GM23248 (cell line): ENCODE data around the gene STRN4. TPM values are rescaled to one million over a fixed set of nuclear protein-coding genes. Genes with fewer than 3 reads are reported as not detected.

Source experiments
- DNase-seq: peaks from one replicate; pipeline ENCODE4 v3.0.0-alpha.2; 2015
- H2AFZ ChIP-seq: fragments of 200-600 bp; sonication (generic); 2 replicates; pipeline ENCODE4 v1.6.1; 2016; ENCODE audit warnings: antibody characterized with exemption
- H3F3A ChIP-seq: fragments of 200-600 bp; sonication (generic); 2 replicates; pipeline ENCODE4 v1.6.1; 2016; ENCODE audit warnings: mild to moderate bottlenecking, antibody characterized with exemption, mixed run types; ENCODE audit not compliant: insufficient read depth
- H3K27ac ChIP-seq: fragments of 200-600 bp; sonication (generic); 2 replicates; pipeline ENCODE4 v1.5.1; 2016; ENCODE audit warnings: mild to moderate bottlenecking
- H3K27me3 ChIP-seq: fragments of 200-600 bp; sonication (generic); replicated peaks from 2 replicates; pipeline ENCODE4 v1.6.1; 2016; ENCODE audit warnings: mild to moderate bottlenecking; ENCODE audit not compliant: insufficient read depth
- H3K36me3 ChIP-seq: fragments of 200-600 bp; sonication (generic); 2 replicates; pipeline ENCODE4 v1.6.1; 2016; ENCODE audit warnings: low read depth, mild to moderate bottlenecking
- H3K4me1 ChIP-seq: fragments of 200-600 bp; sonication (generic); 2 replicates; pipeline ENCODE4 v1.6.1; 2016; ENCODE audit warnings: mild to moderate bottlenecking; ENCODE audit not compliant: insufficient read depth
- H3K4me2 ChIP-seq: fragments of 200-600 bp; sonication (generic); one replicate; pipeline ENCODE4 v1.6.1; 2016; ENCODE audit warnings: mild to moderate bottlenecking; ENCODE audit not compliant: unreplicated experiment
- H3K4me3 ChIP-seq: fragments of 200-600 bp; sonication (generic); 2 replicates; pipeline ENCODE4 v1.5.1; 2016; ENCODE audit warnings: mild to moderate bottlenecking
- H3K79me2 ChIP-seq: fragments of 200-600 bp; sonication (generic); 2 replicates; pipeline ENCODE4 v1.6.1; 2016; ENCODE audit warnings: mild to moderate bottlenecking; ENCODE audit not compliant: insufficient read depth
- H3K9ac ChIP-seq: fragments of 200-600 bp; sonication (generic); 2 replicates; pipeline ENCODE4 v1.6.1; 2016; ENCODE audit warnings: mild to moderate bottlenecking
- H3K9me2 ChIP-seq: fragments of 200-600 bp; sonication (generic); 2 replicates; pipeline ENCODE4 v1.6.1; 2016; ENCODE audit warnings: mixed run types, mild to moderate bottlenecking, moderate library complexity; ENCODE audit not compliant: insufficient read depth
- H3K9me3 ChIP-seq: fragments of 200-600 bp; sonication (generic); one replicate; pipeline ENCODE4 v1.6.1; 2017; ENCODE audit warnings: low read depth
- H4K20me1 ChIP-seq: fragments of 200-600 bp; sonication (generic); 2 replicates; pipeline ENCODE4 v1.6.0; 2016; ENCODE audit not compliant: insufficient read depth
- EZH2 ChIP-seq: fragments of 200-600 bp; sonication (generic); IDR thresholded peaks from 2 replicates; pipeline ENCODE4 v1.6.1; 2018; ENCODE audit warnings: antibody characterized with exemption, mild to moderate bottlenecking; ENCODE audit not compliant: insufficient read depth, poor library complexity, severe bottlenecking
- EZH2phosphoT487 ChIP-seq: fragments of 200-600 bp; sonication (generic); IDR thresholded peaks from 2 replicates; pipeline ENCODE4 v1.6.1; 2018; ENCODE audit warnings: antibody characterized with exemption, moderate library complexity, mild to moderate bottlenecking, low read depth; ENCODE audit not compliant: insufficient read depth
- WGBS, 2 experiments: methylation state at CpG; one replicate each; pipeline ENCODE4 v1.1.6; 2015 to 2017; ENCODE audit warnings: low lambda C conversion rate in 2 of 2, low coverage in 1 of 2; ENCODE audit errors: missing lambda C conversion rate in 2 of 2; 5-methylcytosine and 5-hydroxymethylcytosine counted together
- in situ Hi-C: fragments of 300-500 bp; cut with MboI; formaldehyde crosslinking; loops from 2 replicates; pipeline ENCODE4 v1.15.0; 2020
- polyA plus RNA-seq: library from polyadenylated mRNA; unstranded; fragments of >200 nt; fragmentation: Nextera tagmentation; extraction: Ambion mirVana; gene quantifications from 2 replicates; pipeline ENCODE4 v1.2.1, GENCODE V29; 2016
- total RNA-seq: library from RNA; depleted of rRNA; stranded (reverse); fragments of >200 nt; shearing (Covaris generic); gene quantifications from 2 replicates; pipeline ENCODE4 v1.2.3, GENCODE V29; 2014

STRN4 gene
- total and polyA plus RNA-seq, 2 experiments from 2014 or later, result 45.9 to 75.7 TPM

DNA sequence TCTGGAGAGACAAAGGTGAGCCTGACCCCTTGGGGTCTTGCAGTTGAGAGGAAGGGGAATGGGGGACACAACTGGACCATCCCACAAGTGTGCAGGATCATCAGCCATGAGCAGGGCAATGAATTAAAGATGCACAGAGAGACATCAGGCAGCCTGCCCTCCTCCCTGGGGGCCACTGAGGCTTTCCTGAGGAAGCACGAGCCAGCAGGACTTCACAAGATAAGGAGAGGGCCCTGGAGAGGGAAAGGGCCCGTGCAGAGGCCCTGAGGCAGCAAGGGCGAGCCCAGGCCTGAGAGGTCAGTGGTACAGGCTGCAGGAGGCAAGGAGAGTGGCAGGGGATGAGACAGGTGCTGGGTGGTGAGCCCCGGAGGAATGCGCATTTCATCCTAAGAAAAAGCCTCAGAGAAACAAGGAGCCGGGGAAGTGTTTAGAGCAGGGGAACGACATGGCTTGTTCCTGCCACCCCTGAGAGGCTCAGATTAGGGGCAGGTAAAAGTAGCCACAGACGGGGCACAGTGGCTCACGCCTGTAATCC, 20.3 kb downstream of the STRN4 start:
- no peaks in the 10 kb centered on the region for H3K27me3 ChIP-seq
- in situ Hi-C loops, result no loop called here
- H3F3A ChIP-seq, result no peaks in the 10 kb centered on the region
- no peak for DNase-seq
- H4K20me1 ChIP-seq, result no peaks in the 10 kb centered on the region
- H3K4me3 ChIP-seq, result no peak overlapping the region
- peaks cover 5% of the 10 kb centered on the region for H3K79me2 ChIP-seq
- H3K4me2 ChIP-seq, result no peak overlapping the region
- no peak for TF ChIP-seq EZH2
- TF ChIP-seq EZH2phosphoT487, result no peak
- peaks cover 5% of the 10 kb centered on the region; the same call in 1 of the 2 replicates for H3K36me3 ChIP-seq
- H3K9me3 ChIP-seq, result no peaks in the 10 kb centered on the region
- 85 to 88% methylated on average over 9 of the region's 9 CpGs for WGBS, 2 experiments
- H3K27ac ChIP-seq, result no peak overlapping the region
- H2AFZ ChIP-seq, result no peak overlapping the region
- no peak overlapping the region for H3K9ac ChIP-seq
- no peaks in the 10 kb centered on the region for H3K9me2 ChIP-seq
- peaks cover 3% of the 10 kb centered on the region; the same call in 1 of the 2 replicates for H3K4me1 ChIP-seq

DNA sequence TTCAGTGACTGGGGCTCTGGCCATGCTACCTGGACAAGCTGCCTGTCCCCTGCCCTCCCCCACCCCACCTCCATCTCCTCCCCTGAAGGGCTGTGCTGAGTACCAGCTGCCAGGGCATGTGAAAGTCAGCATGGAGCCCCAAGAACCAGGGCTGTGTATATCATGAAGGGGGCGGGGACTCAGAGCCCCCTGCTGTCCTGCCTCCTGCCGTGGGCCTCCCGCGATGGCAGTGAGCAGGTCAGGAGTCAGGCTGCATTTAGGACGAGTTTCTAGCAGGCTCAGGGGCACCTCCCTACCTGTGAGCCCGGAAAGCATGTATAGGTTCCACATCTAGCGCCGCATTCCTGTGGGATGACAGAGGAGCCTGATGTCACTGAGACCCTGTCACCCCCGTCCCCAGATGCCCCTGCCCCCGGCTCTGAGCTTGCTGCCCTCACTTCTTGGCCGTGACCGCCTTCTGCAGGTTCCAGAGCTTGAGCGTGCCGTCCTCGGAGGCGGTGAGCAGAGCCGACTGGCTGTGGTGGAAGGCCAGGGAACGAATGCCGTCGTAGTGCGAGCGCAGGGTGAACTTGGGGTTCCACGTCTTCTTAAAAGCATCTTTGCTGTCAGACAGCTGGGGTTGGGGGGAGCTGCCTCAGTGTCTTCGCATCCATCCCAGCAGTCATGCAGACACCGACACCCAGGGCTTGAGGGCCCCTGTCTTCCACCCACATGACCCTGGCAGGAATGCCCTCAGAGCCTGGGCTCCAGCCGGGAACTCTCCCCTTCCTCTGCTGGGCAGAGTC, 21.0 kb downstream of the STRN4 start:
- Histone ChIP-seq H3K9me2 (no peaks in the 10 kb centered on the region), H3K4me3 (no peak overlapping the region), H3K4me1 (no peaks in the 10 kb centered on the region), H3K4me2 (no peak overlapping the region), H3K9ac (no peak overlapping the region), H3K27ac (no peak overlapping the region), H3K79me2 (peaks cover 5% of the 10 kb centered on the region), H2AFZ (no peak overlapping the region), H3K36me3 (peaks cover 5% of the 10 kb centered on the region; the same call in 1 of the 2 replicates), H3F3A (no peaks in the 10 kb centered on the region), H3K27me3 (no peaks in the 10 kb centered on the region), H3K9me3 (no peaks in the 10 kb centered on the region), H4K20me1 (no peaks in the 10 kb centered on the region)
- WGBS, 2 experiments, result 93% methylated on average over 24 to 25 of the region's 26 CpGs
- no peak for TF ChIP-seq EZH2
- TF ChIP-seq EZH2phosphoT487, result no peak
- no peak for DNase-seq
- in situ Hi-C loops, result no loop called here

DNA sequence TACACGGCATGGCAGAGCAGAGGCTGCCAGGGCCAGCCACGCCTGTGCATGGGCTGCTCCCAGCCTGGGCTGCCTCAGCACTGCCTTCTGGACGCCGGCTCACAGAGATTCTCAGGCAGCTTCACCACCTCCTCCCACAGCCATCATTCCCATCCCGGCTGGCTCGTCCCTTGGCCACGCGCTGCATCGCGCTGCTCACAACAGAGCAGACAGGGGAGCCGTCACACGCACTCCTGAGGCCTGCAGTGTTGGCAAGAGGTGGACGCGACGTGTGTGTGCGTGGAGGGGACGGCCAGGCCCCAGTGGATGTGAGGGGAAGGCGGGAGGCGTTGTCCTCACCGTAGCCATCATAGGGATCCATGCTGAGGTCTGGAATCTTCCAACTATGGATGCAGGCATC, 21.8 kb downstream of the STRN4 start:
- TF ChIP-seq EZH2 (no peak), EZH2phosphoT487 (no peak)
- no peaks in the 10 kb centered on the region for H3K27me3 ChIP-seq
- in situ Hi-C loops, result no loop called here
- peaks cover 5% of the 10 kb centered on the region; the same call in 1 of the 2 replicates for H3K36me3 ChIP-seq
- H3K79me2 ChIP-seq, result peaks cover 5% of the 10 kb centered on the region
- no peak overlapping the region for H3K27ac ChIP-seq
- H3K9me3 ChIP-seq, result no peaks in the 10 kb centered on the region
- WGBS, 2 experiments, result 82 to 84% methylated on average over 20 of the region's 20 CpGs
- no peak overlapping the region for H3K9ac ChIP-seq
- no peaks in the 10 kb centered on the region for H4K20me1 ChIP-seq
- H3K4me2 ChIP-seq, result no peak overlapping the region
- H3K4me1 ChIP-seq, result no peaks in the 10 kb centered on the region
- no peaks in the 10 kb centered on the region for H3K9me2 ChIP-seq
- DNase-seq, result no peak
- H3F3A ChIP-seq, result no peaks in the 10 kb centered on the region
- no peak overlapping the region for H2AFZ ChIP-seq
- no peak overlapping the region for H3K4me3 ChIP-seq

DNA sequence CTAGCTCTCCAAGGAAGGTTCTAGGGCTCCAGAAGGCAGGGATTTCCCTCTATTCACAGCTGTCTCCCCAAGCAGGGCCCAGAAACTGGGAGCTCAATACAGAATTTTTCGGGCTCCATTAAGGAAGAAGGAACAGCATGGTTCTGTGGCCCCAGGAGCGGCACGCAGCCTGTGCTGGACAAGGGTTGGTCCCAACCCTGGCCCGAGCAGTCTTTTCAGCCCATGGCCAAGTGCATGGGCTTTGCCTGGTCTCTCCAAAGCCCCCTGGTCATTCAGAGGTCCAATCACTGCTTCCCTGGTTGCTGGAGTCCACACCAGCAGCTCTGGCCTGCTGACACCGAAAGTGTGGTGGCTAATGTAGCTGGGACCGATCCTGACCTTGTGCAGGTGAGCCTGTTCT, 22.8 kb downstream of the STRN4 start:
- Histone ChIP-seq H3K27me3 (no peaks in the 10 kb centered on the region), H3K9ac (no peak overlapping the region), H3K27ac (no peak overlapping the region), H3K79me2 (peaks cover 4% of the 10 kb centered on the region), H3K4me2 (no peak overlapping the region), H2AFZ (no peak overlapping the region), H3K4me3 (no peak overlapping the region), H3F3A (no peaks in the 10 kb centered on the region), H3K9me3 (no peaks in the 10 kb centered on the region), H3K36me3 (peaks cover 5% of the 10 kb centered on the region; the same call in 1 of the 2 replicates), H4K20me1 (no peaks in the 10 kb centered on the region), H3K9me2 (no peaks in the 10 kb centered on the region), H3K4me1 (no peaks in the 10 kb centered on the region)
- TF ChIP-seq EZH2, result no peak
- no peak for TF ChIP-seq EZH2phosphoT487
- DNase-seq, result no peak
- WGBS, 2 experiments, result 95 to 98% methylated on average over 6 of the region's 6 CpGs
- in situ Hi-C loops, result no loop called here
